ENCODE results near the gene ARHGAP26.

GRCh38 chr5:142792012-142792864 is 22.1 kb downstream of the ARHGAP26 start:
- TF ChIP-seq YY1 (IDR thresholded peaks at IDR 0.05; ENCODE audit: extremely low read depth, insufficient replicate concordance, low read depth, low read length) (no peak), CTCF (IDR thresholded peaks at IDR 0.05 in 2 of 3, conservative IDR thresholded peaks at IDR 0.05 in 1 of 3; ENCODE audit: borderline replicate concordance in 1 of 3, insufficient read depth in 1 of 3, low read depth in 2 of 3, low read length in 2 of 3) (no peak), CEBPB (IDR thresholded peaks at IDR 0.05; ENCODE audit: low read depth) (no peak)
- TF ChIP-seq, protein P1, sequence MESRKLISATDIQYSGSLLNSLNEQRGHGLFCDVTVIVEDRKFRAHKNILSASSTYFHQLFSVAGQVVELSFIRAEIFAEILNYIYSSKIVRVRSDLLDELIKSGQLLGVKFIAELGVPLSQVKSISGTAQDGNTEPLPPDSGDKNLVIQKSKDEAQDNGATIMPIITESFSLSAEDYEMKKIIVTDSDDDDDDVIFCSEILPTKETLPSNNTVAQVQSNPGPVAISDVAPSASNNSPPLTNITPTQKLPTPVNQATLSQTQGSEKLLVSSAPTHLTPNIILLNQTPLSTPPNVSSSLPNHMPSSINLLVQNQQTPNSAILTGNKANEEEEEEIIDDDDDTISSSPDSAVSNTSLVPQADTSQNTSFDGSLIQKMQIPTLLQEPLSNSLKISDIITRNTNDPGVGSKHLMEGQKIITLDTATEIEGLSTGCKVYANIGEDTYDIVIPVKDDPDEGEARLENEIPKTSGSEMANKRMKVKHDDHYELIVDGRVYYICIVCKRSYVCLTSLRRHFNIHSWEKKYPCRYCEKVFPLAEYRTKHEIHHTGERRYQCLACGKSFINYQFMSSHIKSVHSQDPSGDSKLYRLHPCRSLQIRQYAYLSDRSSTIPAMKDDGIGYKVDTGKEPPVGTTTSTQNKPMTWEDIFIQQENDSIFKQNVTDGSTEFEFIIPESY (IDR thresholded peaks at IDR 0.05; ENCODE audit: extremely low read depth, insufficient replicate concordance, low read length), result no peak
